Measurements from ENCODE around the gene ZNF853.
A peak's percentile ranks its signal among the peaks of the same experiment; 100 is the strongest.
"Not testable (repeated sequence)": the region's sequence is repeated elsewhere in the genome, so short reads cannot be mapped to it uniquely, and the experiment has no call there.

ZNF853 gene

DNA sequence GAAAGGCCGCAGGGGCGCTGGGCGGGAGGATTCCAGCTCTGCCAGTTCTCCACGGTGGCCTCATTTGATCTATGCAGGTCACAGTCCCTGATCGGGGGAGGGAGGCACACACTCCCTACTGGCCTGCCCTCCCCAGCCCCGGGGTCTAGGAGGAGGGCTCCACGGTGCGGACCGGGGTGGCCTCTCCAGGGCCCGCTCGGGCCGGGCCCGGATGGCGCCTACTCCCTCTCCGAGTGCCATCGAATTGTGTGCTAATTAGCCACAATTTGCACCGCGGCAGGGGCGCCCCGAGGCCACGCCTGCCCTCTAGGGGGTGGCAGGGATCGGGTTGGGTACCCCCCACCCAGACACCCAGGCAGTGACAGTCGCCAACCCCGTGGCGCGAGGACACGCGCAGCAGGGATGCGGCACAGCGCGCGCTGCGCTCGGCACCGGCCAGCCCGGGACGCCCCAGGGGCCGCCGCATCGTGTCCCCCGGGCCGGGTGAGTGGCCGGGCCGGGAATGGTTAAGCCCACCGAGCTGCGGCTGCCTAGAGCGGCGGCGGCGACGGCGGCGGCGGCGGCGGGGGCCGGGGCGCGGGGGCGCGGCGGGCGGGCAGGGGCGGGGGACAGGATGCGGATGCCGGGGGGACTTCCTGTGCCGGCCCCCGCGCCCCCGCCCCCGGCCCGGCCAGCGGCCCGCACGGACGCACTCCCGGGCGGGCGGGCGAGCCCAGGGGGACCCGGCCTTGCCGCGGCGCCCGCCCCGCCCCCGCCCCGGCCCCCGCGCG is at the start of gene ZNF853:
Gene ZNF853, plus strand, starts transcription at position 658 of the 770 bp plus-strand sequence. CDS start 565 bp downstream, outside the sequence.
- peak; percentile 8 for DNase-seq (ENCODE audit: low spot score)

DNA sequence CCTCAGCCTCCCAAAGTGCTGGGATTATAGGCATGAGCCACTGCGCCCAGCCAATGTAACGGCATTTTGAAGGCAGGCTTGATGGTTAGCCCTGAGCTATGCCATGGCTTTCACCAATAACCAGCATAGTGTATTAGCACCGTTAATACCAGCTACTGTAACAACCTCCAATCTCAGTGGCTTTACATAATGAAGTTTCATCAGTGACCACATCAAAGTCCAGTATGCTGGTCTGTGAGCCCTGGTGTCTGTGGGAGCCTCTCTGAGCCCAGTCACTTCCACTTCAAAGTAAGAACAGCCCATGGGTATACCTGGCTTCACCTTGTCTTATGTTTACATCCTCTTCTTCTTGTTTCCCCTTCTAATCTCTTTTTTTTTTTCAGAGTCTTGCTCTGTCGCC is 49.8 kb upstream of the ZNF853 start:
- DNase-seq (ENCODE audit: low spot score): no peak

GRCh38 chr7:6567886-6568285 is 47.5 kb upstream of the ZNF853 start:
- DNase-seq (ENCODE audit: low spot score): no peak

DNA sequence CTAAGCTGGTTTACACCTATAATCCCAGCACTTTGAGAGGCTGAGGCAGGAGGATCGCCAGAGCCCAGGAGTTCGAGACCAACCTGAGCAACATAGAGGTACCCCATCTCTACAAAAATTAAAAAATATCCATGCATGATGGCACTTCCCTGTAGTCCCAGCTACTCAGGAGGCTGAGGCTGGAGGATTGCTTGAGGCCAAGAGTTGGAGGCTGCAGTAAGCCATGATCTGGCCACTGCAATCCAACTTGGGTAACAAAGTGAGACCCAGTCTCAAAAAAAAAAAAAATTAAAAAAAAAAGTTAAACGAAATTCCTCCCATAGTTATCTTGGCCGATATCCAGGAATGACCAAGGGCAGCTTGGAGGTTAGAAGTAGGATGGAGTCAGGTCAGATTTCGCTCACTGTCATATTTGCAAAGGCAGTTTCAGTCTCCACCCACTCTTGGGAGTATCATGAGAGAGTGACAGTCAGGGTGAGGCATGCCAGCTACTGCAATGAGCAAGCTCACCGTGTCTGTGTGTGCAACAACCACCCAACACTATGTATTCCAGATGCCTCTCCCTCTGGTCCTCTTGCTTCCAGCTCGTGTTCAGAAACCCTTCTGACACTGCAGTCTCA is 44.1 kb upstream of the ZNF853 start:
- no peak for DNase-seq (ENCODE audit: low spot score)

- DNase-seq (ENCODE audit: low spot score): no peak
These were observed 40.0 kb upstream of the ZNF853 start for GRCh38 chr7:6575281-6576023.

DNA sequence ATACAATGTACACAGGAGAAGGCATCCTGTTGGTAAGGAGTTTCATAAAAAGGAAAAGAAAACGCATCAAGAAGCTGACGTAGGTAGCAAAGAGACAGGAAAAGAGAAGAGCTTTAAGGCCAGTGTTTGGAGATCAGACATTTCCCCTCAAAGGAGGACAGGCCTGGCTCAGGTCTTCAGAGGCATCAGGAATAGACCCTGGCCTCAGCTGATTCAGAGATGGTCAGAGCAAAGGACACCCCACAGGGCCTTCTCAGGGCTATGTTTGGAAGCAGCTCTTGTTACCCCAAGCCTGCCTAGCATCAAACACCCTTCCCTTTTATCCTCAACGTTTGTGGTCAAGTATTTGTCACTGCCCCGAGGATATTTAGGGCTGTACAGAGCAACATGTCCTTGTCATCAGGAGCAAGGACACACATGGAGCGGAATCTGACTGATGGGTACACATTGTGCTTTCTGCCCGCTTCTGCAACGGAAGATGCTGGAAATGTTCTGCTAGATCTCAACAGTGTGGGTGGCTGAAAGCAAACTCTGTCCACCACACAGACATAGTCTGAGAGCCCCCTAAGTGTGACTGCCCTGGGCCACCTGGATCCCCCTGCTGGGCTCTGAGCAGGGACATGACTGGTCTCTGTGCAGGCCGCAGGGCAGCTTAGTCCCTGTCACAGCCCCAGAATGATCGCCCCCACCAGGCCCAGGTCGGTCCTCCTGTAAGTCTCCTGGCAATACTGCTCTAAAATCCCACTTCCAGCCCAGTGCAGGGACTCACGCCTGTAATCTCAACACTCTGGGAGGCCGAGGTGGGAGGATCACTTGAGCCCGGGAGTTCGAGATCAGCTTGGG is 39.2 kb upstream of the ZNF853 start:
- no peak for DNase-seq (ENCODE audit: low spot score)

DNA sequence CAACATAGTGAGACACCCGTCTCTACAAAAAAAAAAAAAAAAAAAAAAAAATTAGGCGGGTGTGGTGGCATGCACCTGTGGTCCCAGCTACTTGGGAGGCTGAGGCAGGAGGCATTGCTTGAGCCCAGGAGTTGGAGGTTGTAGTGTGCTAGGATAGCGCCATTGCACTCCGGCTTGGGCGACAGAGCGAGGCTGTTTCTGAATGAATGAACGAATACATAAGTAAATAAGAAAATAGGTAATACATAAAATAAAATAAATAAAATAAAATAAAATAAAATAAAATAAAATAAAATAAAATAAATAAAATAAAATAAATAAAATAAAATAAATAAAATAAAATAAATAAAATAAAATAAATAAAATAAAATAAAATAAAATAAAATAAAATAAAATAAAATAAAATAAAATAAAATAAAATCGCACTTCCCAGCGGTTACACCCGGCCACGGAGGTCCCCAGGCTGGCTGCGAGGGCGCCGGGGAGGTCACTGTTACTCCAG is 38.5 kb upstream of the ZNF853 start:
- not testable (repeated sequence) for DNase-seq (ENCODE audit: low spot score)

GRCh38 chr7:6577369-6578113 is 37.9 kb upstream of the ZNF853 start, which contains the start of gene ZDHHC4:
Gene ZDHHC4 (plus strand): TSS chr7:6577454. CDS start chr7:6580562, 3,108 bp downstream.
- DNase-seq (ENCODE audit: low spot score): peak; percentile 84

DNA sequence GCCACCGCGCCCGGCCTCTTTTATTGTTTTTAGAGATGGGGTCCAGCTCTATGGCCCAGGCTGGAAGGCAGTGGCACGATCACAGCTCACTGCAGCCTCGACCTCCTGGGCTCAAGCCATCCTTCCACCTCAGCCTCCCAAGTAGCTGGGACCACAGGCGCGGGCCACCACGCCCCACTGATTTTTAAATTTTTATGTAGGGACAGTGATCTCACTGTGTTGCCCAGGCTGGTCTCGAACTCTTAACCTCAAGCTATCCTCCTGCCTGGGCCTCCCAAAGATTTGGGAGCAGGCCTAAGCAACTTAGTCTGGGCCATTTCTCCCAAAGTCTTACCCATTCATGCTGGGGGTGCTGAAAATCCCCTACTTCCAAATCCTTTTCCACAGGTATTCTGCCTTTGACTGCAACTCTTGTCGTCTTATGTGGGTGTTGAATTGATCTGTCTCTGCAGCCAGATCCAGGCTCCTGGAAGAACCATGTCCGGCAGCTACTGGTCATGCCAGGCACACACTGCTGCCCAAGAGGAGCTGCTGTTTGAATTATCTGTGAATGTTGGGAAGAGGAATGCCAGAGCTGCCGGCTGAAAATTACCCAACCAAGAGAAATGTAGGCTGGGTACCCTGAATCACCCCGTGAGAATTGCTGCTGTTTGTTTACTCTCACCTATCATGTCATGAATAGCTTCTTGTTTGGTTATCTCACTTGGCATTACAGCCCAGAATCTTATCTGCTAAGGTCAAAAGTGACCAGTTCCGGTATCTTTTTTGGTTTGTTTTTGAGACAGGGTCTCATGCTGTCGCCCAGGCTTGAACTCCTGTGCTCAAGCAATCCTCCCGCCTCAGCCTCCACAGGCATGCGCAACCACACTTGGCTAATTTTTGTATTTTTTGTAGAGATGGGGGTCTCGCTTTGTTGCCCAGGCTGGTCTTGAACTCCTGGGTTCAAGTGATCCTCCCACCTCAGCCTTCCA is 37.0 kb upstream of the ZNF853 start:
- DNase-seq (ENCODE audit: low spot score): no peak

GRCh38 chr7:6579446-6579845 is 36.0 kb upstream of the ZNF853 start:
- DNase-seq (ENCODE audit: low spot score): no peak

GRCh38 chr7:6585746-6586432 is 29.5 kb upstream of the ZNF853 start:
- not testable (repeated sequence) for DNase-seq (ENCODE audit: low spot score)

DNA sequence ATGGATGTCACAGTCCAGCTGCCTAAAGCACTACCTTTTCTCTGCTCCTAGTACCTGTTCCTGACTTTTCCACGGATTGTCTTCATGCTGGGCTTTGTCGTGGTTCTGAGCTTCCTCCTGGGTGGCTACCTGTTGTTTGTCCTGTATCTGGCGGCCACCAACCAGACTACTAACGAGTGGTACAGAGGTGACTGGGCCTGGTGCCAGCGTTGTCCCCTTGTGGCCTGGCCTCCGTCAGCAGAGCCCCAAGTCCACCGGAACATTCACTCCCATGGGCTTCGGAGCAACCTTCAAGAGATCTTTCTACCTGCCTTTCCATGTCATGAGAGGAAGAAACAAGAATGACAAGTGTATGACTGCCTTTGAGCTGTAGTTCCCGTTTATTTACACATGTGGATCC is 26.8 kb upstream of the ZNF853 start:
- DNase-seq (ENCODE audit: low spot score): no peak

- no peak for DNase-seq (ENCODE audit: low spot score)
These were observed 26.1 kb upstream of the ZNF853 start for GRCh38 chr7:6589151-6589828.

GRCh38 chr7:6589829-6590644 is 25.4 kb upstream of the ZNF853 start, which contains the start of gene INTS15:
Gene INTS15 (plus strand): TSS chr7:6590021. CDS start chr7:6590284, 263 bp downstream.
- DNase-seq (ENCODE audit: low spot score): peak; percentile 80

DNA sequence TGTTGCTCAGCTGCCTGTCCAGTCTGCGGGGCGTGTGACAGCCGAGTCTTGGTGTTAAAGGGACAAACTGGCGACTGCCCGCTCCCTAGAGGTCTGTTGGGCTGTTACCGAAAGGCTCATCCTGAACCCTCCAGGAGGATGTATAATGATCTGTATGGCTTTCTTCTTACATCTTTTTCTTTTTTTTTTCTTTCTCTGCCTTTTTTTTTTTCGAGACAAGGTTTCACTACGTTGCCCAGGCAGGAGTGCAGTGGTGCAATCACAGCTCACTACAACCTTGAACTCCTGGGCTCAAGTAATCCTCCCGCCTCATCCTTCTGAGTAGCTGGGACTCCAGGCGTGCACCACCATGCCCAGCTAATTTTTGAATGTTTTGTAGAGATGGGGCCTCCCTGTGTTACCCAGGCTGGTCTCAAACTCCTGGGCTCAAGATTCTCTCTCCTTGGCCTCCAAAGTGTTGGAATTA is 24.7 kb upstream of the ZNF853 start:
- DNase-seq (ENCODE audit: low spot score): no peak

- no peak for DNase-seq (ENCODE audit: low spot score)
These were observed 15.3 kb upstream of the ZNF853 start for GRCh38 chr7:6600093-6600492.

- no peak for DNase-seq (ENCODE audit: low spot score)
These were observed 11.0 kb upstream of the ZNF853 start for GRCh38 chr7:6604458-6604857.

Measured in CD4-positive, alpha-beta T cell treated with Interleukin-2 at 100 ng/mL for 4 hours (primary cell).